ENCODE results near the gene VPS37B. TPM values are rescaled to one million over a fixed set of nuclear protein-coding genes. Genes with fewer than 3 reads are reported as not detected.

The VPS37B gene
- total RNA-seq, 4 donors from 2014 or later, result 23.4 to 47.4 (median 29.3) TPM

DNA sequence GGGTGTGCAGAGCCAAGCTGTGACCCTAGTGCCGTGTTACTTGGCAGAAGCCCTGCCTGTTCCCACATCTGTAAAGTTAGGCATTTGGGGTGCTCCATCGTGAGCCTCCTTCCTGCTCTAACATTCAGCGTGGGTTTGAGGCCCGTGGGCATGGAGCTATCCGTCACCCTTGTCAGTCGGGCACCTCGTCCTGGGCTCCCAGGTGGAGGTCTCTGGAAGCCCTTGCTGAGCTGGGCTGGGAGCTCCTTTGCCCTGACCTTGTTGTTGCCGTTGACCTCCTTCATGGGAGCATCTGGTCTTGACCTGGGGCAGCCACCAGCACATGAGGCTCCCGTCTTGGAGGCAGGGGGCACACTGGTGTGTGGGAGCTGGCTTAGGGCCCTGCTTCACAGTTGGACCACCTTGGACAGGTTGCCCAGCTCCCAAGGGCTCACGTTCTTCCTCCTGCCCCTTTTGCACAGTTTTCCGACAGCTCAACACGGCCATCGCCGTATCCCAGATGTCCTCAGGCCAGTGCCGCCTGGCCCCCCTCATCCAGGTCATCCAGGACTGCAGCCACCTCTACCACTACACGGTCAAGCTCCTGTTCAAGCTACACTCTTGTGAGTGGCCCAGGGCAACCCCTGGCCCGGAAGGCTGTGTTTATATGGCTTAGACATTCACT lies 42.2 kb downstream of the VPS37B start:
- H3K4me1 ChIP-seq, result peaks cover 0 to 26% (median 4%) of the 10 kb centered on the region in 3 donors
- no peak overlapping the region for H3K4me3 ChIP-seq
- 81% methylated on average over 5 of the region's 17 CpGs; no CpG with 5 or more reads in 1 of the 2 donors for WGBS, 2 donors (ENCODE audit: low coverage in 1 of 2)
- peak overlapping the region in 1 of 4 donors; percentile 47 for H3K27ac ChIP-seq
- no peak for ATAC-seq
- TF ChIP-seq EP300 (IDR thresholded peaks at IDR 0.05) (no peak), POLR2AphosphoS5 (IDR thresholded peaks at IDR 0.05) (no peak), CTCF (IDR thresholded peaks at IDR 0.05) (no peak), POLR2A (IDR thresholded peaks at IDR 0.05) (no peak)
- H3K9me3 ChIP-seq, result no peaks in the 10 kb centered on the region
- no peaks in the 10 kb centered on the region for H3K27me3 ChIP-seq
- peaks cover 0 to 35% of the 10 kb centered on the region in 2 donors for H3K36me3 ChIP-seq

DNA sequence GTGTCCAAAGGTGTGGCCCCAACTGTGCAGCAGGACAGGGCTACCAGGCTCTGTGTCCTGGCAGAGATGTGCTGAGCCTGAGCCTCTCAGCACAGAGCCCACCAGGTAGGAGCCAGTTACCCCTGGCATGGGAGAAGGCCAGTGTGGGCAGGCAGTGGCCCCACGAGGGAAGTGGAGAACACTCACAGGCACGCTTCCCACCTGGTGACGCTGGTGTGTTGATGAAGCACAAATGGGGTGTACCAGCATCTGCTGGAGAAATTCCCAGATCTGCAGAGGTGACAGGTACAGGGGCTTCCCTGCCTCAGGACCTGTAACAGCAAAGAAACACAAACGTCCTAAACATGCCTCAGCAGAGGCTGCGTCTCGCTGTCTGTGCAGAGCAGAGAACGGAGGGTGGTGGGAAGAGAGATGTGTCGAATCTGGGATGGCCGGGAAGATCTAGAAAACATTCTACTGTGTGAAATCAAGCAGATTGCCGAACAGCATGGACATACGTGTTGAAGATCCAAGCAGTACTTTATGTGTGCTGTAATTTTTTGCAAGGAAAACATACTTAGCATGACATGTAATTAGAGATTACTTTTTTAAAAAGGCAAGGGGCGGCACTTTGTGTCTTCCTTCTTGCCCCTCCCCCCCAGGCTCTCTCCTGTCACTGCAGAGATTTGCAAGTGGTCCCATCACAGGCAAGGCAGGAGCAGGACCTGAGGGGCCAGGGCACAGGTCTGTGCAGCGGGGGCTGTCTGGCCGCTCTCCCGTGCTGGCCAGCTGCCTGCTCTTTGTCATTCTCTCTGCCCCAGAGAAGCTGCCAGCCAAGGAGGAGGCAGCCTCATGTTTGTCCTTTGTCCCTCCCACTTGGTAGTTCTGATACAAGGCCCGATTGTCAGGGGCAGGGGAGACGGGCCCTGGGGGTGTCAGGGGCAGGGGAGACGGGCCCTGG lies 43.3 kb downstream of the VPS37B start:
- H3K27me3 ChIP-seq, result no peaks in the 10 kb centered on the region
- no peaks in the 10 kb centered on the region for H3K9me3 ChIP-seq

DNA sequence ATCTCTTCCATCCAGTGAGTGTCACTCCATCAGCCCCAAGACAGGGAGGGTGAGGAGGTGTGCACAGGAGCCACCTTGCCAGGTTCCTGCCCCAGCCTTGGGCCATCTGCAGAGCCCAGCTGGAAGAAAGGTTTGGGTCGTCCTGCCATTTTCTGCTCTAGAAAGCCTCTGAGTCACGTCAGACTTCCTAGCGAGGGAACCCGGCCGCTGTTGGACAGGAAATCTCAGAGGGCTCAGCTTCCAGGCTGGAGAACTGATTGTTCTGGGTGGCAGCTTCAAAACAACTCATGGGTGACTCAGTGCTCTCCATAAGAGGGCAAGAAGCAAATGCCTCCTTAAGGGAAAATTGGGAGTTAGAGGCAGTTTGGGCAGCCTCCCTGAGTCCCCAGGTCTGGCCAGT lies 44.1 kb downstream of the VPS37B start:
- TF ChIP-seq EP300 (IDR thresholded peaks at IDR 0.05) (no peak), POLR2AphosphoS5 (IDR thresholded peaks at IDR 0.05) (peak; percentile 42)
- Histone ChIP-seq H3K27me3 (no peaks in the 10 kb centered on the region), H3K4me3 (no peak overlapping the region), H3K36me3 (peaks cover 0 to 18% of the 10 kb centered on the region in 2 donors), H3K27ac (peak overlapping the region in 3 of 4 donors; percentile 41 to 66 (median 57)), H3K9me3 (no peaks in the 10 kb centered on the region), H3K4me1 (peaks cover 0 to 26% (median 4%) of the 10 kb centered on the region in 3 donors)
- peak; percentile 63 for ATAC-seq
- WGBS, 2 donors (ENCODE audit: low coverage in 1 of 2), result no CpG with 5 or more reads among the region's 5 CpGs

More for the DNA sequence above, 43.3 kb downstream of the VPS37B start:
- WGBS, 2 donors (ENCODE audit: low coverage in 1 of 2), result 27 to 69% methylated on average over 7 to 8 of the region's 18 CpGs
- TF ChIP-seq POLR2AphosphoS5 (IDR thresholded peaks at IDR 0.05) (no peak), CTCF (IDR thresholded peaks at IDR 0.05) (no peak), EP300 (IDR thresholded peaks at IDR 0.05) (no peak), POLR2A (IDR thresholded peaks at IDR 0.05) (no peak)
- Histone ChIP-seq H3K27ac (peak overlapping the region in 3 of 4 donors; percentile 41 to 66 (median 57)), H3K36me3 (peaks cover 0 to 24% of the 10 kb centered on the region in 2 donors), H3K4me1 (peaks cover 0 to 26% (median 4%) of the 10 kb centered on the region in 3 donors), H3K4me3 (peak overlapping the region in 1 of 2 donors; percentile 2)
- ATAC-seq, result peak; percentile 9

DNA sequence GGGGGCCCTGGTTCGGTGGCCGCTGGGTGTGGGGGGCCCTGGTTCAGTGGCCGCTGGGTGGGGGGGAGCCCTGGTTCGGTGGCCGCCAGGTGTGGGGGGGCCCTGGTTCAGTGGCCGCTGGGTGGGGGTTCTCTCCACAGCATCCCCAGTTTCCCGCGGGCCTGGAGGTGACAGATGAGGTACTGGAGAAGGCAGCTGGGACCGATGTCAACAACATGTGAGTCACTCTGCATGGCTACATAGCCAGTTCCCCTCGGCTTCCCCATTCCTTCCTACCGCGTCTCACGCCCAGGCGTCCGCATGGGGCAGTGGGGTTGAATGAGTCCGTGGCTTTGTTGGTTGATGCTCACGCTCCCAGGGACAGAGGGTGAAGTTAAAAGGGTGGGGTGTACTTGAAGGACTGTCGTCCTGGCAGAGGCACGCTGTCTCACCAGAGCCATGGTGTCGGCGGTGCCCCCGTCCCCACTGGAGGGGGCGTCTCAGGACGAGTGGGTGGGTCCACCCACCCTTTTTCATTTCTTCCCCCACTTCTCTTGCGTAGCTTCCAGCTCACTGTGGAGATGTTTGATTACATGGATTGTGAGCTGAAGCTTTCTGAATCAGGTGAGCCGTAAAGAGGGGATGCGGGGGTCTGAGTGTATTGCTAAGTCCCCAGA lies 45.1 kb downstream of the VPS37B start:
- 100% methylated on average over 2 of the region's 27 CpGs; no CpG with 5 or more reads in 1 of the 2 donors for WGBS, 2 donors (ENCODE audit: low coverage in 1 of 2)
- TF ChIP-seq POLR2A (IDR thresholded peaks at IDR 0.05) (no peak), POLR2AphosphoS5 (IDR thresholded peaks at IDR 0.05) (no peak)
- peaks cover 0 to 26% (median 4%) of the 10 kb centered on the region in 3 donors for H3K4me1 ChIP-seq

DNA sequence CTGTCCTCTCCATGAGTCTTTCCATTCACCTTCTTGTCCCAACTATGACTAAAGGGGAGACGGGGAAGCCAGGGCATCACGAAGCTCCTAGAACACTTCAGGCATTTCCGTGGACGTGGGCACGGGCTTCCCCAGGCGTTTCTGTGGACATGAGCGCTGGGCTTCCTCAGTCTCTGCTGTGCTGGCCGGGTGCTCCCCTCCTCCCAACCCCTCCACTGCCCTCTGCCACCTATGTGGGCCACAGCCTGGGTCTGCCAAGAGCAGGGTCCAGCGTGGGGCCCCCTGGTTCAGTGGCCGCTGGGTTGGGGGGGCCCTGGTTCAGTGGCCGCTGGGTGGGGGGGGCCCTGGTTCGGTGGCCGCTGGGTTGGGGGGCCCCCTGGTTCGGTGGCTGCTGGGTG lies 45.9 kb downstream of the VPS37B start:
- Histone ChIP-seq H3K36me3 (peaks cover 0 to 2% of the 10 kb centered on the region in 2 donors), H3K27me3 (no peaks in the 10 kb centered on the region), H3K27ac (no peak overlapping the region), H3K4me1 (peaks cover 0 to 26% (median 4%) of the 10 kb centered on the region in 3 donors), H3K4me3 (no peak overlapping the region), H3K9me3 (no peaks in the 10 kb centered on the region)
- no CpG with 5 or more reads among the region's 14 CpGs for WGBS, 2 donors (ENCODE audit: low coverage in 1 of 2)
- ATAC-seq, result no peak
- TF ChIP-seq POLR2A (IDR thresholded peaks at IDR 0.05) (no peak), POLR2AphosphoS5 (IDR thresholded peaks at IDR 0.05) (no peak), EP300 (IDR thresholded peaks at IDR 0.05) (no peak), CTCF (IDR thresholded peaks at IDR 0.05) (no peak)

More for the DNA sequence above, 45.1 kb downstream of the VPS37B start:
- Histone ChIP-seq H3K27me3 (no peaks in the 10 kb centered on the region), H3K36me3 (peaks cover 0 to 8% of the 10 kb centered on the region in 2 donors), H3K27ac (peak overlapping the region in 1 of 4 donors; percentile 57), H3K9me3 (no peaks in the 10 kb centered on the region), H3K4me3 (no peak overlapping the region)
- no peak for ATAC-seq

All from gastroesophageal sphincter (tissue), 4 donors.